GM12878 (cell line): Measurements from ENCODE around the gene NFASC. TPM values are rescaled to one million over a fixed set of nuclear protein-coding genes. Genes with fewer than 3 reads are reported as not detected.

ENCODE experiments used
- ATAC-seq: fragments of 200-7000 bp; cut with Tn5 transposase; 3 replicates; pipeline ENCODE4 v1.9.1; 2020; ENCODE audit warnings: mild to moderate bottlenecking, moderate library complexity
- BruUV-seq: library from RNA; stranded (reverse); fragments of 400-500 nt; replicated peaks from 2 replicates; lab custom pipeline; 2021; lab: Mats Ljungman, UMichigan
- CTCF ChIA-PET: fragments of 300-600 bp; sonication (Branson Sonifier 250); formaldehyde crosslinking; extraction: SDS; loops from one replicate; lab custom pipeline; 2021; ENCODE audit warnings: inconsistent platforms; lab: Yijun Ruan, JAX
- POLR2A ChIA-PET: fragments of 350-600 bp; formaldehyde crosslinking; extraction: SDS; loops from one replicate; lab custom pipeline; 2021; ENCODE audit warnings: inconsistent platforms; lab: Charles Lee
- RAD21 ChIA-PET: fragments of 300-600 bp; sonication (Branson Sonifier 250); formaldehyde crosslinking; loops from one replicate; lab custom pipeline; 2023; ENCODE audit warnings: antibody characterized with exemption; ENCODE audit not compliant: unreplicated experiment; lab: Charles Lee
- SMC1A ChIA-PET: fragments of 300-600 bp; sonication (Branson Sonifier 250); formaldehyde crosslinking; loops from one replicate; lab custom pipeline; 2023; ENCODE audit not compliant: unreplicated experiment, uncharacterized antibody; lab: Charles Lee
- DNase-seq: peaks from one replicate; pipeline ENCODE4 v3.0.0-alpha.2; 2011; ENCODE audit warnings: low read depth, low spot score
- FAIRE-seq: peaks from 3 replicates; lab custom pipeline; 2011; peaks lifted over from hg19 to GRCh38; lab: Jason Lieb, UNC
- H2AFZ ChIP-seq: 2 replicates; pipeline ENCODE4 v1.6.0; 2011; ENCODE audit warnings: low read depth, low read length, control low read depth; ENCODE audit not compliant: control insufficient read depth
- H3K27ac ChIP-seq: 2 replicates; pipeline ENCODE4 v1.5.1; 2011; ENCODE audit warnings: control low read depth; ENCODE audit not compliant: control insufficient read depth, insufficient read depth
- H3K27me3 ChIP-seq, 2 experiments: replicated peaks in 1 of 2; 2 replicates each; pipeline versions ENCODE4 v1.6.0 to v1.6.1; 2011; ENCODE audit warnings: low read length in 1 of 2; ENCODE audit not compliant: control insufficient read depth in 2 of 2, insufficient read depth in 2 of 2
- H3K36me3 ChIP-seq, 2 experiments: 2 replicates each; pipeline ENCODE4 v1.5.1; 2011; ENCODE audit warnings: low read length in 1 of 2; ENCODE audit not compliant: control insufficient read depth in 2 of 2, insufficient read depth in 2 of 2
- H3K4me1 ChIP-seq: 2 replicates; pipeline ENCODE4 v1.6.1; 2011; ENCODE audit warnings: mild to moderate bottlenecking, low read length, moderate library complexity, mixed read lengths; ENCODE audit not compliant: control insufficient read depth, insufficient read depth
- H3K4me2 ChIP-seq: 2 replicates; pipeline ENCODE4 v1.6.0; 2011; ENCODE audit warnings: control low read depth; ENCODE audit not compliant: control insufficient read depth, insufficient read depth
- H3K4me3 ChIP-seq: fragments of 200-600 bp; sonication (generic); 2 replicates; pipeline ENCODE4 v1.5.1; 2016
- H3K79me2 ChIP-seq: 2 replicates; pipeline ENCODE4 v1.6.0; 2011; ENCODE audit warnings: low read length; ENCODE audit not compliant: control insufficient read depth, insufficient read depth
- H3K9ac ChIP-seq: 2 replicates; pipeline ENCODE4 v1.8.0; 2011; ENCODE audit warnings: low read length, control low read depth, mixed read lengths; ENCODE audit not compliant: control insufficient read depth, insufficient read depth
- H3K9me3 ChIP-seq: replicated peaks from 3 replicates; pipeline ENCODE4 v1.5.1; 2011; ENCODE audit warnings: mild to moderate bottlenecking, low read length; ENCODE audit not compliant: control insufficient read depth, insufficient read depth
- H4K20me1 ChIP-seq: 2 replicates; pipeline ENCODE4 v1.6.0; 2011; ENCODE audit not compliant: control insufficient read depth, insufficient read depth
- ETV6 ChIP-seq, 2 experiments: fragments of 450-650 bp in 1 of 2; IDR thresholded peaks in 1 of 2; conservative IDR thresholded peaks in 1 of 2; 2 replicates each; pipeline ENCODE4 v1.6.1; 2014; ENCODE audit warnings: antibody characterized with exemption in 1 of 2, borderline replicate concordance in 1 of 2, low read depth in 1 of 2, mild to moderate bottlenecking in 1 of 2, moderate library complexity in 1 of 2
- HDAC2 ChIP-seq: fragments of 200-600 bp; sonication (generic); IDR thresholded peaks from 2 replicates; pipeline ENCODE4 v1.6.1; 2017
- HDAC6 ChIP-seq: fragments of 200-600 bp; sonication (generic); IDR thresholded peaks from one replicate; pipeline ENCODE4 v1.8.0; 2017; ENCODE audit warnings: antibody characterized with exemption; ENCODE audit not compliant: unreplicated experiment
- MTA3 ChIP-seq: IDR thresholded peaks from 2 replicates; pipeline ENCODE4 v1.6.1; 2012; ENCODE audit warnings: low read length, inconsistent platforms, borderline replicate concordance
- NFYA ChIP-seq: IDR thresholded peaks from 2 replicates; pipeline ENCODE4 v1.6.1; 2011; ENCODE audit warnings: low read depth, mild to moderate bottlenecking, low read length, improper control_type of control experiment, borderline replicate concordance
- POLR2AphosphoS5 ChIP-seq: IDR thresholded peaks from 2 replicates; pipeline ENCODE4 v1.6.1; 2011; ENCODE audit warnings: mild to moderate bottlenecking, low read length, inconsistent platforms
- RELA ChIP-seq: fragments of 450-650 bp; IDR thresholded peaks from 2 replicates; pipeline ENCODE4 v1.8.0; 2014; ENCODE audit warnings: borderline replicate concordance; ENCODE audit not compliant: partially characterized antibody
- SMAD5 ChIP-seq: IDR thresholded peaks from 2 replicates; pipeline ENCODE4 v1.6.1; 2016; ENCODE audit warnings: antibody characterized with exemption, low read depth
- WRNIP1 ChIP-seq: IDR thresholded peaks from 2 replicates; pipeline ENCODE4 v1.6.1; 2011; ENCODE audit warnings: low read depth, low read length, improper control_type of control experiment, borderline replicate concordance
- WGBS: methylation state at CpG from one replicate; pipeline ENCODE4 v1.1.6; 2016; ENCODE audit warnings: low lambda C conversion rate; ENCODE audit not compliant: insufficient replicate concordance, insufficient coverage; ENCODE audit errors: missing lambda C conversion rate; 5-methylcytosine and 5-hydroxymethylcytosine counted together
- in situ Hi-C: fragments of 300-500 bp; cut with MboI; formaldehyde crosslinking; loops from 9 replicates; pipeline ENCODE4 v1.14.3; 2018; ENCODE audit warnings: mixed read lengths
- intact Hi-C: fragments of 100-400 bp; cut with micrococcal nuclease; formaldehyde crosslinking; loops from one replicate; pipeline ENCODE4 v1.14.2; 2022; ENCODE audit not compliant: unreplicated experiment
- polyA plus RNA-seq, 11 experiments: library from polyadenylated mRNA; depleted of rRNA in 4 of 11; unstranded in 6 of 11; stranded (reverse) in 5 of 11; fragments of >200 nt; fragmentation: Nextera tagmentation in 4 of 11; fragmentation: Illumina TruSeq in 1 of 11; extraction: Ambion mirVana in 4 of 11; extraction: Trizol in 1 of 11; gene quantifications; 1 replicate in 1 of 11; 2 replicates in 10 of 11; pipeline versions ENCODE4 v1.2.1 to v1.2.3, GENCODE V29; 2011 to 2016; ENCODE audit warnings: inconsistent platforms in 2 of 11, missing spikeins in 2 of 11, low read depth in 1 of 11
- total RNA-seq, 4 experiments: library from RNA; depleted of rRNA in 3 of 4; stranded (reverse); fragments of >200 nt in 3 of 4; fragmentation: Illumina TruSeq in 1 of 4; extraction: Trizol in 1 of 4; gene quantifications; 2 replicates each; pipeline versions ENCODE4 v1.2.1 to v1.2.3, GENCODE V29; 2013 to 2021
- TF ChIP-seq, protein P1 (sequence below): IDR thresholded peaks from 2 replicates; pipeline ENCODE4 v1.6.1; 2012; ENCODE audit warnings: improper control_type of control experiment, low read depth, low read length; ENCODE audit not compliant: insufficient replicate concordance
- TF ChIP-seq, protein P2 (sequence below): IDR thresholded peaks from 2 replicates; pipeline ENCODE4 v1.6.1; 2011; ENCODE audit warnings: borderline replicate concordance, low read depth, mild to moderate bottlenecking, moderate library complexity, low read length; ENCODE audit not compliant: insufficient read depth, poor library complexity, severe bottlenecking

NFASC gene
- total and polyA plus RNA-seq, 10 of the 15 experiments (the other 5 are each of a cell fraction or from before 2014, with no cell fraction given), result 0.04 to 0.31 (median 0.12) TPM; not detected in 4

DNA sequence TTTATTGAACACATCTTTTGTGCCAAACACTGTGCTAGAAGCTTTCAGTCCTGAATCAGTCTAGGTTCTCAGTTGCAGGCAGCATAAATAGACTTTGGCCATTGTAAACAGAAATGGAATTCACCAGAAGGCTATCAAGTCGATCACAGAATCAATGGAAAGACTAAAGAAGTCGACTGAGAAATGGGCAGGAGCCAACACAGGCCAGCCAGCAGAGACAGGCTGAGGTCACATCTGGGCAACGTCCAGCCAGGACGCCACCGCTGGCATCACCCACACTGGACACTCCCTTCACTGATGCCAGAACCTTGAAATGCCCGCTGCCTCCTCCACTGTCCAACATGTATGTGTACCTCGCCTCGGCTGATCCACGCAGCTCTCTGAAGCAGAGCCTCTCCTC lies 166.9 kb downstream of the NFASC start:
- Histone ChIP-seq H3K9me3 (no peaks in the 10 kb centered on the region), H3K36me3 (no peaks in the 10 kb centered on the region), H2AFZ (no peak overlapping the region), H3K79me2 (no peaks in the 10 kb centered on the region), H3K27me3 (peaks cover 0 to 5% of the 10 kb centered on the region in 2 experiments; a peak in 3 of 4 replicates), H3K4me2 (no peak overlapping the region), H3K4me1 (no peaks in the 10 kb centered on the region), H3K4me3 (no peak overlapping the region), H3K9ac (no peak overlapping the region), H3K27ac (no peak overlapping the region), H4K20me1 (no peaks in the 10 kb centered on the region)
- DNase-seq (no peak), FAIRE-seq (no peak), ATAC-seq (no peak)
- in situ Hi-C loops (no loop called here), intact Hi-C loops (no loop called here)
- TF ChIP-seq HDAC2, result no peak
- no peak for TF ChIP-seq MTA3
- TF ChIP-seq SMAD5, result no peak
- TF ChIP-seq, protein P1, sequence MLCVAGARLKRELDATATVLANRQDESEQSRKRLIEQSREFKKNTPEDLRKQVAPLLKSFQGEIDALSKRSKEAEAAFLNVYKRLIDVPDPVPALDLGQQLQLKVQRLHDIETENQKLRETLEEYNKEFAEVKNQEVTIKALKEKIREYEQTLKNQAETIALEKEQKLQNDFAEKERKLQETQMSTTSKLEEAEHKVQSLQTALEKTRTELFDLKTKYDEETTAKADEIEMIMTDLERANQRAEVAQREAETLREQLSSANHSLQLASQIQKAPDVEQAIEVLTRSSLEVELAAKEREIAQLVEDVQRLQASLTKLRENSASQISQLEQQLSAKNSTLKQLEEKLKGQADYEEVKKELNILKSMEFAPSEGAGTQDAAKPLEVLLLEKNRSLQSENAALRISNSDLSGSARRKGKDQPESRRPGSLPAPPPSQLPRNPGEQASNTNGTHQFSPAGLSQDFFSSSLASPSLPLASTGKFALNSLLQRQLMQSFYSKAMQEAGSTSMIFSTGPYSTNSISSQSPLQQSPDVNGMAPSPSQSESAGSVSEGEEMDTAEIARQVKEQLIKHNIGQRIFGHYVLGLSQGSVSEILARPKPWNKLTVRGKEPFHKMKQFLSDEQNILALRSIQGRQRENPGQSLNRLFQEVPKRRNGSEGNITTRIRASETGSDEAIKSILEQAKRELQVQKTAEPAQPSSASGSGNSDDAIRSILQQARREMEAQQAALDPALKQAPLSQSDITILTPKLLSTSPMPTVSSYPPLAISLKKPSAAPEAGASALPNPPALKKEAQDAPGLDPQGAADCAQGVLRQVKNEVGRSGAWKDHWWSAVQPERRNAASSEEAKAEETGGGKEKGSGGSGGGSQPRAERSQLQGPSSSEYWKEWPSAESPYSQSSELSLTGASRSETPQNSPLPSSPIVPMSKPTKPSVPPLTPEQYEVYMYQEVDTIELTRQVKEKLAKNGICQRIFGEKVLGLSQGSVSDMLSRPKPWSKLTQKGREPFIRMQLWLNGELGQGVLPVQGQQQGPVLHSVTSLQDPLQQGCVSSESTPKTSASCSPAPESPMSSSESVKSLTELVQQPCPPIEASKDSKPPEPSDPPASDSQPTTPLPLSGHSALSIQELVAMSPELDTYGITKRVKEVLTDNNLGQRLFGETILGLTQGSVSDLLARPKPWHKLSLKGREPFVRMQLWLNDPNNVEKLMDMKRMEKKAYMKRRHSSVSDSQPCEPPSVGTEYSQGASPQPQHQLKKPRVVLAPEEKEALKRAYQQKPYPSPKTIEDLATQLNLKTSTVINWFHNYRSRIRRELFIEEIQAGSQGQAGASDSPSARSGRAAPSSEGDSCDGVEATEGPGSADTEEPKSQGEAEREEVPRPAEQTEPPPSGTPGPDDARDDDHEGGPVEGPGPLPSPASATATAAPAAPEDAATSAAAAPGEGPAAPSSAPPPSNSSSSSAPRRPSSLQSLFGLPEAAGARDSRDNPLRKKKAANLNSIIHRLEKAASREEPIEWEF, result no peak
- no peak for TF ChIP-seq POLR2AphosphoS5
- no peak for TF ChIP-seq RELA
- TF ChIP-seq, protein P2, sequence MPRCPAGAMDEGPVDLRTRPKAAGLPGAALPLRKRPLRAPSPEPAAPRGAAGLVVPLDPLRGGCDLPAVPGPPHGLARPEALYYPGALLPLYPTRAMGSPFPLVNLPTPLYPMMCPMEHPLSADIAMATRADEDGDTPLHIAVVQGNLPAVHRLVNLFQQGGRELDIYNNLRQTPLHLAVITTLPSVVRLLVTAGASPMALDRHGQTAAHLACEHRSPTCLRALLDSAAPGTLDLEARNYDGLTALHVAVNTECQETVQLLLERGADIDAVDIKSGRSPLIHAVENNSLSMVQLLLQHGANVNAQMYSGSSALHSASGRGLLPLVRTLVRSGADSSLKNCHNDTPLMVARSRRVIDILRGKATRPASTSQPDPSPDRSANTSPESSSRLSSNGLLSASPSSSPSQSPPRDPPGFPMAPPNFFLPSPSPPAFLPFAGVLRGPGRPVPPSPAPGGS, result no peak
- TF ChIP-seq WRNIP1, result no peak
- no peak for TF ChIP-seq ETV6 (conservative IDR thresholded peaks at IDR 0.05 in 1 of 2, IDR thresholded peaks at IDR 0.05 in 1 of 2; ENCODE audit: borderline replicate concordance in 1 of 2, low read depth in 1 of 2)
- TF ChIP-seq HDAC6, result no peak
- TF ChIP-seq NFYA, result no peak
- CTCF ChIA-PET, result interaction anchor here (2.9 kb wide), 1 partner anchor 24 kb away, joined by 14 read pairs; no protein-coding TSS in a partner anchor
- no TSS peak for BruUV-seq
- RAD21 ChIA-PET, result no interaction called here
- POLR2A ChIA-PET, result no interaction called here
- SMC1A ChIA-PET, result no interaction called here
- 20% methylated on average over 9 of the region's 9 CpGs for WGBS
